Testis (tissue), 2 donors: ENCODE results near the gene LPAR5.

Experiments used
- CTCF ChIP-seq, 3 experiments: fragments of 450-650 bp in 2 of 3; fragments of 200-600 bp in 1 of 3; sonication (generic) in 1 of 3; IDR thresholded peaks; one replicate each; pipeline ENCODE4 v1.5.1; 2016 to 2019; ENCODE audit warnings: antibody characterized with exemption in 3 of 3, mild to moderate bottlenecking in 2 of 3, moderate library complexity in 1 of 3
- POLR2A ChIP-seq: fragments of 450-650 bp; IDR thresholded peaks from one replicate; pipeline ENCODE4 v1.6.1; 2017; ENCODE audit warnings: antibody characterized with exemption, mild to moderate bottlenecking, moderate library complexity

GRCh38 chr12:6582959-6583358 lies 52.8 kb downstream of the LPAR5 start:
- TF ChIP-seq CTCF (IDR thresholded peaks at IDR 0.05) (no peak), POLR2A (no peak)
